CD14-positive monocyte (primary cell): ENCODE data around the gene ANKRD23. TPM values are rescaled to one million over a fixed set of nuclear protein-coding genes. Genes with fewer than 3 reads are reported as not detected.

Experiments
- DNase-seq, 3 donors: peaks; one replicate each; pipeline ENCODE4 v3.0.0-alpha.2; 2011 to 2022
- H2AFZ ChIP-seq: 2 replicates; pipeline ENCODE4 v1.6.0; 2012; ENCODE audit warnings: mild to moderate bottlenecking, low read depth, low read length, inconsistent platforms; ENCODE audit not compliant: insufficient read depth, poor library complexity, severe bottlenecking
- H3K27ac ChIP-seq, 2 donors: 1 replicate in 1 of 2; 2 replicates in 1 of 2; pipeline ENCODE4 v1.5.1; 2012 to 2013; ENCODE audit warnings: low read length in 2 of 2, control low read depth in 1 of 2, inconsistent platforms in 1 of 2, low read depth in 1 of 2, mild to moderate bottlenecking in 1 of 2
- H3K27me3 ChIP-seq, 2 donors: one replicate each; pipeline versions ENCODE4 v1.6.0 to v1.6.1; 2011 to 2013; ENCODE audit warnings: low read length in 2 of 2; ENCODE audit not compliant: control insufficient read depth in 2 of 2, insufficient read depth in 2 of 2
- H3K36me3 ChIP-seq, 2 donors: replicated peaks in 1 of 2; 1 replicate in 1 of 2; 2 replicates in 1 of 2; pipeline versions ENCODE4 v1.5.1 to v1.6.1; 2012 to 2013; ENCODE audit warnings: low read length in 2 of 2, control low read depth in 1 of 2, inconsistent platforms in 1 of 2, mild to moderate bottlenecking in 1 of 2; ENCODE audit not compliant: insufficient read depth in 2 of 2, control insufficient read depth in 1 of 2
- H3K4me1 ChIP-seq, 2 donors: 1 replicate in 1 of 2; 2 replicates in 1 of 2; pipeline versions ENCODE4 v1.5.1 to v1.6.1; 2012 to 2013; ENCODE audit warnings: low read length in 2 of 2, control low read depth in 1 of 2, inconsistent platforms in 1 of 2, mild to moderate bottlenecking in 1 of 2, moderate library complexity in 1 of 2; ENCODE audit not compliant: insufficient read depth in 2 of 2, control insufficient read depth in 1 of 2
- H3K4me2 ChIP-seq: replicated peaks from 2 replicates; pipeline ENCODE3; 2012; ENCODE audit warnings: low read length, moderate library complexity, mild to moderate bottlenecking; ENCODE audit not compliant: poor library complexity, severe bottlenecking; ENCODE audit errors: extremely low read depth
- H3K4me3 ChIP-seq, 3 experiments: fragments of 200-600 bp in 1 of 3; sonication (generic) in 1 of 3; replicated peaks in 1 of 3; 1 replicate in 2 of 3; 2 replicates in 1 of 3; pipeline ENCODE4 v1.5.1; 2011 to 2013; ENCODE audit warnings: low read length in 3 of 3, mild to moderate bottlenecking in 3 of 3, control low read depth in 2 of 3, low read depth in 2 of 3, inconsistent platforms in 1 of 3, moderate library complexity in 1 of 3
- H3K79me2 ChIP-seq: 2 replicates; pipeline ENCODE4 v1.6.0; 2012; ENCODE audit warnings: mild to moderate bottlenecking, control low read depth, inconsistent platforms, low read length, moderate library complexity; ENCODE audit not compliant: insufficient read depth
- H3K9ac ChIP-seq: 2 replicates; pipeline ENCODE4 v1.6.0; 2017; ENCODE audit warnings: low read length, mild to moderate bottlenecking; ENCODE audit not compliant: insufficient read depth, poor library complexity, severe bottlenecking
- H3K9me3 ChIP-seq, 2 donors: replicated peaks in 1 of 2; 1 replicate in 1 of 2; 2 replicates in 1 of 2; pipeline versions ENCODE4 v1.5.1 to v1.6.1; 2012 to 2013; ENCODE audit warnings: low read length in 2 of 2, control low read depth in 1 of 2; ENCODE audit not compliant: control insufficient read depth in 1 of 2, insufficient read depth in 1 of 2
- H4K20me1 ChIP-seq: 2 replicates; pipeline ENCODE4 v1.6.0; 2012; ENCODE audit warnings: mild to moderate bottlenecking, low read length, control low read depth, moderate library complexity; ENCODE audit not compliant: insufficient read depth
- H3K27ac Mint-ChIP-seq, 7 donors: one replicate each; pipeline ENCODE4 v1.8.0; 2020; ENCODE audit warnings: mild to moderate bottlenecking in 7 of 7, mixed read lengths in 7 of 7, moderate library complexity in 6 of 7, inconsistent platforms in 2 of 7
- H3K27me3 Mint-ChIP-seq, 3 donors: one replicate each; pipeline ENCODE4 v1.8.0; 2021 to 2022; ENCODE audit warnings: low read depth in 3 of 3, mild to moderate bottlenecking in 3 of 3, mixed read lengths in 3 of 3, moderate library complexity in 3 of 3, inconsistent platforms in 1 of 3
- H3K36me3 Mint-ChIP-seq, 2 donors: one replicate each; pipeline ENCODE4 v1.8.0; 2020; ENCODE audit warnings: mixed read lengths in 2 of 2, inconsistent platforms in 1 of 2, mild to moderate bottlenecking in 1 of 2
- H3K4me1 Mint-ChIP-seq: one replicate; pipeline ENCODE4 v1.8.0; 2020; ENCODE audit warnings: mild to moderate bottlenecking, mixed read lengths
- H3K4me3 Mint-ChIP-seq, 2 donors: one replicate each; pipeline ENCODE4 v1.8.0; 2020; ENCODE audit warnings: mild to moderate bottlenecking in 2 of 2, mixed read lengths in 2 of 2, moderate library complexity in 1 of 2
- H3K9me3 Mint-ChIP-seq, 7 donors: one replicate each; pipeline ENCODE4 v1.8.0; 2020 to 2022; ENCODE audit warnings: mixed read lengths in 7 of 7, mild to moderate bottlenecking in 6 of 7, moderate library complexity in 6 of 7, inconsistent platforms in 2 of 7
- CTCF ChIP-seq: fragments of 200-600 bp; IDR thresholded peaks from one replicate; pipeline ENCODE4 v1.8.0; 2022; ENCODE audit warnings: antibody characterized with exemption, mild to moderate bottlenecking
- WGBS: methylation state at CpG from one replicate; pipeline ENCODE4 v1.1.5; 2013; ENCODE audit warnings: missing lambda C conversion rate; ENCODE audit not compliant: insufficient coverage; 5-methylcytosine and 5-hydroxymethylcytosine counted together
- intact Hi-C, 2 donors: fragments of 100-400 bp; cut with micrococcal nuclease; formaldehyde crosslinking; loops; one replicate each; pipeline versions ENCODE4 v1.15.0 to v1.15.1; 2023
- polyA plus RNA-seq, 3 donors: library from polyadenylated mRNA; depleted of rRNA in 1 of 3; unstranded in 2 of 3; stranded (reverse) in 1 of 3; fragments of 300-500 nt in 2 of 3; fragments of >200 nt in 1 of 3; fragmentation: Illumina TruSeq in 2 of 3; gene quantifications; 1 replicate in 2 of 3; 2 replicates in 1 of 3; pipeline ENCODE4 v1.2.3, GENCODE V29; 2012 to 2021

The ANKRD23 gene
- polyA plus RNA-seq, 3 donors, result 1.4 TPM; not detected in 2

- 98% methylated on average over 8 of the region's 17 CpGs for WGBS
- H3K4me3 Mint-ChIP-seq, result peak overlapping the region in 1 of 2 donors; percentile 46
- Histone ChIP-seq H3K36me3 (no peaks in the 10 kb centered on the region), H3K4me1 (peaks cover 48 to 54% of the 10 kb centered on the region in 2 donors), H3K79me2 (peaks cover 13% of the 10 kb centered on the region), H3K4me2 (no peak overlapping the region), H3K9ac (no peak overlapping the region), H3K4me3 (no peak overlapping the region), H3K9me3 (no peaks in the 10 kb centered on the region), H2AFZ (no peak overlapping the region), H4K20me1 (peaks cover 10% of the 10 kb centered on the region), H3K27me3 (peaks cover 0 to 52% of the 10 kb centered on the region in 2 donors), H3K27ac (no peak overlapping the region)
- H3K27ac Mint-ChIP-seq, result no peak overlapping the region
- intact Hi-C loops, result no loop called here
- TF ChIP-seq CTCF, result no peak
- H3K9me3 Mint-ChIP-seq, result peaks cover 0 to 3% (median 0%) of the 10 kb centered on the region in 7 donors
- peaks cover 18 to 27% of the 10 kb centered on the region in 2 donors for H3K36me3 Mint-ChIP-seq
- H3K27me3 Mint-ChIP-seq, result peaks cover 31 to 64% (median 49%) of the 10 kb centered on the region in 3 donors
- peaks cover 52% of the 10 kb centered on the region for H3K4me1 Mint-ChIP-seq
- DNase-seq, result no peak
These were observed 17.3 kb upstream of the ANKRD23 start for GRCh38 chr2:96861074-96861473.

GRCh38 chr2:96860065-96861029 is 16.5 kb upstream of the ANKRD23 start:
- H3K4me3 Mint-ChIP-seq, result peak overlapping the region in 1 of 2 donors; percentile 43
- no peak overlapping the region for H3K4me3 ChIP-seq
- H3K9me3 Mint-ChIP-seq, result peaks cover 0 to 3% (median 0%) of the 10 kb centered on the region in 7 donors
- H3K9me3 ChIP-seq, result no peaks in the 10 kb centered on the region
- no peak for TF ChIP-seq CTCF
- peaks cover 14 to 22% of the 10 kb centered on the region in 2 donors for H3K36me3 Mint-ChIP-seq
- H3K27me3 Mint-ChIP-seq, result peaks cover 25 to 56% (median 43%) of the 10 kb centered on the region in 3 donors
- intact Hi-C loops, result no loop called here
- H3K4me1 ChIP-seq, result peaks cover 45 to 48% of the 10 kb centered on the region in 2 donors
- peak in 1 of 3 donors; percentile 56 for DNase-seq
- 73% methylated on average over 32 of the region's 38 CpGs for WGBS
- no peak overlapping the region for H3K9ac ChIP-seq
- H3K4me1 Mint-ChIP-seq, result peaks cover 47% of the 10 kb centered on the region
- peak overlapping the region in 1 of 7 donors; percentile 25 for H3K27ac Mint-ChIP-seq
- peaks cover 17% of the 10 kb centered on the region for H3K79me2 ChIP-seq
- no peak overlapping the region for H3K4me2 ChIP-seq
- H4K20me1 ChIP-seq, result peaks cover 3% of the 10 kb centered on the region
- no peaks in the 10 kb centered on the region for H3K36me3 ChIP-seq
- H3K27ac ChIP-seq, result no peak overlapping the region
- H2AFZ ChIP-seq, result no peak overlapping the region
- peaks cover 0 to 44% of the 10 kb centered on the region in 2 donors for H3K27me3 ChIP-seq
